GM12878 (cell line): ENCODE data around the gene RPLP2. TPM values are rescaled to one million over a fixed set of nuclear protein-coding genes. Genes with fewer than 3 reads are reported as not detected.

Experiments
- ATAC-seq: fragments of 200-7000 bp; cut with Tn5 transposase; 3 replicates; pipeline ENCODE4 v1.9.1; 2020; ENCODE audit warnings: mild to moderate bottlenecking, moderate library complexity
- BruUV-seq: library from RNA; stranded (reverse); fragments of 400-500 nt; replicated peaks from 2 replicates; lab custom pipeline; 2021; lab: Mats Ljungman, UMichigan
- CTCF ChIA-PET: fragments of 300-600 bp; sonication (Branson Sonifier 250); formaldehyde crosslinking; extraction: SDS; loops from one replicate; lab custom pipeline; 2021; ENCODE audit warnings: inconsistent platforms; lab: Yijun Ruan, JAX
- POLR2A ChIA-PET: fragments of 350-600 bp; formaldehyde crosslinking; extraction: SDS; loops from one replicate; lab custom pipeline; 2021; ENCODE audit warnings: inconsistent platforms; lab: Charles Lee
- RAD21 ChIA-PET: fragments of 300-600 bp; sonication (Branson Sonifier 250); formaldehyde crosslinking; loops from one replicate; lab custom pipeline; 2023; ENCODE audit warnings: antibody characterized with exemption; ENCODE audit not compliant: unreplicated experiment; lab: Charles Lee
- SMC1A ChIA-PET: fragments of 300-600 bp; sonication (Branson Sonifier 250); formaldehyde crosslinking; loops from one replicate; lab custom pipeline; 2023; ENCODE audit not compliant: unreplicated experiment, uncharacterized antibody; lab: Charles Lee
- DNase-seq: peaks from one replicate; pipeline ENCODE4 v3.0.0-alpha.2; 2011; ENCODE audit warnings: low read depth, low spot score
- FAIRE-seq: peaks from 3 replicates; lab custom pipeline; 2011; peaks lifted over from hg19 to GRCh38; lab: Jason Lieb, UNC
- H2AFZ ChIP-seq: 2 replicates; pipeline ENCODE4 v1.6.0; 2011; ENCODE audit warnings: low read depth, low read length, control low read depth; ENCODE audit not compliant: control insufficient read depth
- H3K27ac ChIP-seq: 2 replicates; pipeline ENCODE4 v1.5.1; 2011; ENCODE audit warnings: control low read depth; ENCODE audit not compliant: control insufficient read depth, insufficient read depth
- H3K27me3 ChIP-seq, 2 experiments: replicated peaks in 1 of 2; 2 replicates each; pipeline versions ENCODE4 v1.6.0 to v1.6.1; 2011; ENCODE audit warnings: low read length in 1 of 2; ENCODE audit not compliant: control insufficient read depth in 2 of 2, insufficient read depth in 2 of 2
- H3K36me3 ChIP-seq, 2 experiments: 2 replicates each; pipeline ENCODE4 v1.5.1; 2011; ENCODE audit warnings: low read length in 1 of 2; ENCODE audit not compliant: control insufficient read depth in 2 of 2, insufficient read depth in 2 of 2
- H3K4me1 ChIP-seq: 2 replicates; pipeline ENCODE4 v1.6.1; 2011; ENCODE audit warnings: mild to moderate bottlenecking, low read length, moderate library complexity, mixed read lengths; ENCODE audit not compliant: control insufficient read depth, insufficient read depth
- H3K4me2 ChIP-seq: 2 replicates; pipeline ENCODE4 v1.6.0; 2011; ENCODE audit warnings: control low read depth; ENCODE audit not compliant: control insufficient read depth, insufficient read depth
- H3K4me3 ChIP-seq: fragments of 200-600 bp; sonication (generic); 2 replicates; pipeline ENCODE4 v1.5.1; 2016
- H3K79me2 ChIP-seq: 2 replicates; pipeline ENCODE4 v1.6.0; 2011; ENCODE audit warnings: low read length; ENCODE audit not compliant: control insufficient read depth, insufficient read depth
- H3K9ac ChIP-seq: 2 replicates; pipeline ENCODE4 v1.8.0; 2011; ENCODE audit warnings: low read length, control low read depth, mixed read lengths; ENCODE audit not compliant: control insufficient read depth, insufficient read depth
- H3K9me3 ChIP-seq: replicated peaks from 3 replicates; pipeline ENCODE4 v1.5.1; 2011; ENCODE audit warnings: mild to moderate bottlenecking, low read length; ENCODE audit not compliant: control insufficient read depth, insufficient read depth
- H4K20me1 ChIP-seq: 2 replicates; pipeline ENCODE4 v1.6.0; 2011; ENCODE audit not compliant: control insufficient read depth, insufficient read depth
- CEBPB ChIP-seq, 2 experiments: fragments of 150-350 bp in 1 of 2; IDR thresholded peaks; 2 replicates each; pipeline ENCODE4 v1.6.1; 2012 to 2014; ENCODE audit warnings: low read depth in 2 of 2, low read length in 2 of 2, borderline replicate concordance in 1 of 2, inconsistent platforms in 1 of 2
- HSF1 ChIP-seq: fragments of 150-350 bp; IDR thresholded peaks from 2 replicates; pipeline ENCODE4 v1.6.1; 2014; ENCODE audit warnings: mild to moderate bottlenecking, low read depth, low read length
- MYC ChIP-seq: IDR thresholded peaks from 2 replicates; pipeline ENCODE4 v1.6.1; 2011; ENCODE audit warnings: mild to moderate bottlenecking, low read length, moderate library complexity, inconsistent platforms; ENCODE audit not compliant: insufficient read depth, insufficient replicate concordance, insufficient read length, severe bottlenecking
- RELA ChIP-seq: fragments of 450-650 bp; IDR thresholded peaks from 2 replicates; pipeline ENCODE4 v1.8.0; 2014; ENCODE audit warnings: borderline replicate concordance; ENCODE audit not compliant: partially characterized antibody
- USF2 ChIP-seq: IDR thresholded peaks from 2 replicates; pipeline ENCODE4 v1.6.1; 2011; ENCODE audit warnings: low read depth, low read length, improper control_type of control experiment, borderline replicate concordance
- WGBS: methylation state at CpG from one replicate; pipeline ENCODE4 v1.1.6; 2016; ENCODE audit warnings: low lambda C conversion rate; ENCODE audit not compliant: insufficient replicate concordance, insufficient coverage; ENCODE audit errors: missing lambda C conversion rate; 5-methylcytosine and 5-hydroxymethylcytosine counted together
- in situ Hi-C: fragments of 300-500 bp; cut with MboI; formaldehyde crosslinking; loops from 9 replicates; pipeline ENCODE4 v1.14.3; 2018; ENCODE audit warnings: mixed read lengths
- intact Hi-C: fragments of 100-400 bp; cut with micrococcal nuclease; formaldehyde crosslinking; loops from one replicate; pipeline ENCODE4 v1.14.2; 2022; ENCODE audit not compliant: unreplicated experiment
- polyA plus RNA-seq, 11 experiments: library from polyadenylated mRNA; depleted of rRNA in 4 of 11; unstranded in 6 of 11; stranded (reverse) in 5 of 11; fragments of >200 nt; fragmentation: Nextera tagmentation in 4 of 11; fragmentation: Illumina TruSeq in 1 of 11; extraction: Ambion mirVana in 4 of 11; extraction: Trizol in 1 of 11; gene quantifications; 1 replicate in 1 of 11; 2 replicates in 10 of 11; pipeline versions ENCODE4 v1.2.1 to v1.2.3, GENCODE V29; 2011 to 2016; ENCODE audit warnings: inconsistent platforms in 2 of 11, missing spikeins in 2 of 11, low read depth in 1 of 11
- total RNA-seq, 4 experiments: library from RNA; depleted of rRNA in 3 of 4; stranded (reverse); fragments of >200 nt in 3 of 4; fragmentation: Illumina TruSeq in 1 of 4; extraction: Trizol in 1 of 4; gene quantifications; 2 replicates each; pipeline versions ENCODE4 v1.2.1 to v1.2.3, GENCODE V29; 2013 to 2021
- TF ChIP-seq, protein P1 (sequence below), 3 experiments: IDR thresholded peaks in 2 of 3; conservative IDR thresholded peaks in 1 of 3; 2 replicates each; pipeline ENCODE4 v1.5.1; 2011; ENCODE audit warnings: low read depth in 3 of 3, low read length in 3 of 3, mild to moderate bottlenecking in 3 of 3, control low read depth in 2 of 3, moderate library complexity in 2 of 3, inconsistent platforms in 1 of 3, mixed read lengths in 1 of 3; ENCODE audit not compliant: control insufficient read depth in 2 of 3, insufficient read depth in 1 of 3; ENCODE audit errors: extremely low read depth in 1 of 3
- TF ChIP-seq, protein P2 (sequence below): fragments of 450-650 bp; IDR thresholded peaks from 2 replicates; pipeline ENCODE4 v1.6.1; 2017; ENCODE audit warnings: low read depth, mild to moderate bottlenecking, moderate library complexity

Gene RPLP2
- total and polyA plus RNA-seq, 10 of the 15 experiments (the other 5 are each of a cell fraction or from before 2014, with no cell fraction given): 488 to 3,558 (median 1,481) TPM

DNA sequence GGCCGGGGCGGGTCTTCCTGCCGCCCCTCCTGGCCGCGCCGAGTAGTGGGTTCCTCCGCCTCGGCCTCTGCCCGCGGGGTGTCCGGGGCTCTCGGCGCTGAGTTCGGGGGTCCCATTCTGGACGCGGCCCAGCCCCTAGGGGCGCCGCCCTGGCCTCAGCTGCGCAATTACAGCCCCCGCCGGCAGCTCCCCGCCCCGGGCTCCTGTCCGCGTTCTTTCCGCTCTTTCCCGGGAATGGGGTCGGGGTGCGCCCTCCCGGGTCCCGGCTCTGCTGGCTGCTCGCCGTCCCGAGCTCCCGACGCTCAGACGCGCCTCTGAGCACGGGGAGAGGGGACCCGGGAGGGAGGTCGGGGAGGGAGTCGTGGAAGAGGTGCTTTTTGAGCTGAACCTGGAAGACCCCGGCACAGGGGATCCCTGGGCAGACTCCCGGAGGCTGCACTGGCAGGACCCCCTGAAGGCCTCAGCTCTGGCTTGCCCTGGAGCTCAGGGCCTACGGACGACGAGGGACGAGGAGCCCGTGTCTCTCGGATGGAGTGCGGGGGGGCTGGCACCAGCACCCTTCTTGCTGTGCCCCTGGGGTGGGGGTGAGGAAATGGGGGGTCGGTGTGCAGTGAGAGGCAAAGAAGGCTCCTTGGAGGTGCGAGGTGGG, 33.4 kb downstream of the RPLP2 start:
- Histone ChIP-seq H3K9me3 (no peaks in the 10 kb centered on the region), H4K20me1 (no peaks in the 10 kb centered on the region; the same call in 1 of the 2 replicates), H2AFZ (peak overlapping the region; percentile 98), H3K36me3 (peaks cover 0 to 17% of the 10 kb centered on the region in 2 experiments; a peak in 2 of 4 replicates), H3K9ac (peak overlapping the region; percentile 60; the same call in 1 of the 2 replicates), H3K4me2 (peak overlapping the region; percentile 95), H3K4me1 (peaks cover 15% of the 10 kb centered on the region), H3K4me3 (peak overlapping the region; percentile 96), H3K27me3 (no peaks in the 10 kb centered on the region), H3K27ac (no peak overlapping the region), H3K79me2 (peaks cover 20% of the 10 kb centered on the region)
- FAIRE-seq (no peak), ATAC-seq (peak; percentile 10), DNase-seq (no peak)
- in situ Hi-C loops: loop anchor here (10.0 kb wide), 2 partner anchors 212 to 1012 kb away; partner anchors contain the start of gene LSP1
- TF ChIP-seq, protein P1, sequence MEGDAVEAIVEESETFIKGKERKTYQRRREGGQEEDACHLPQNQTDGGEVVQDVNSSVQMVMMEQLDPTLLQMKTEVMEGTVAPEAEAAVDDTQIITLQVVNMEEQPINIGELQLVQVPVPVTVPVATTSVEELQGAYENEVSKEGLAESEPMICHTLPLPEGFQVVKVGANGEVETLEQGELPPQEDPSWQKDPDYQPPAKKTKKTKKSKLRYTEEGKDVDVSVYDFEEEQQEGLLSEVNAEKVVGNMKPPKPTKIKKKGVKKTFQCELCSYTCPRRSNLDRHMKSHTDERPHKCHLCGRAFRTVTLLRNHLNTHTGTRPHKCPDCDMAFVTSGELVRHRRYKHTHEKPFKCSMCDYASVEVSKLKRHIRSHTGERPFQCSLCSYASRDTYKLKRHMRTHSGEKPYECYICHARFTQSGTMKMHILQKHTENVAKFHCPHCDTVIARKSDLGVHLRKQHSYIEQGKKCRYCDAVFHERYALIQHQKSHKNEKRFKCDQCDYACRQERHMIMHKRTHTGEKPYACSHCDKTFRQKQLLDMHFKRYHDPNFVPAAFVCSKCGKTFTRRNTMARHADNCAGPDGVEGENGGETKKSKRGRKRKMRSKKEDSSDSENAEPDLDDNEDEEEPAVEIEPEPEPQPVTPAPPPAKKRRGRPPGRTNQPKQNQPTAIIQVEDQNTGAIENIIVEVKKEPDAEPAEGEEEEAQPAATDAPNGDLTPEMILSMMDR (IDR thresholded peaks at IDR 0.05 in 2 of 3, conservative IDR thresholded peaks at IDR 0.05 in 1 of 3; ENCODE audit: control insufficient read depth in 2 of 3, extremely low read depth in 1 of 3, insufficient read depth in 1 of 3, low read depth in 3 of 3, low read length in 3 of 3): 0 out of 6 replicates have a peak, but pooled peaks of 1 of the 3 experiments have one; percentile 25
- TF ChIP-seq CEBPB (IDR thresholded peaks at IDR 0.05; ENCODE audit: borderline replicate concordance in 1 of 2, low read depth in 2 of 2, low read length in 2 of 2) (no peak), USF2 (no peak), MYC (no peak), HSF1 (no peak), RELA (no peak)
- TF ChIP-seq, protein P2, sequence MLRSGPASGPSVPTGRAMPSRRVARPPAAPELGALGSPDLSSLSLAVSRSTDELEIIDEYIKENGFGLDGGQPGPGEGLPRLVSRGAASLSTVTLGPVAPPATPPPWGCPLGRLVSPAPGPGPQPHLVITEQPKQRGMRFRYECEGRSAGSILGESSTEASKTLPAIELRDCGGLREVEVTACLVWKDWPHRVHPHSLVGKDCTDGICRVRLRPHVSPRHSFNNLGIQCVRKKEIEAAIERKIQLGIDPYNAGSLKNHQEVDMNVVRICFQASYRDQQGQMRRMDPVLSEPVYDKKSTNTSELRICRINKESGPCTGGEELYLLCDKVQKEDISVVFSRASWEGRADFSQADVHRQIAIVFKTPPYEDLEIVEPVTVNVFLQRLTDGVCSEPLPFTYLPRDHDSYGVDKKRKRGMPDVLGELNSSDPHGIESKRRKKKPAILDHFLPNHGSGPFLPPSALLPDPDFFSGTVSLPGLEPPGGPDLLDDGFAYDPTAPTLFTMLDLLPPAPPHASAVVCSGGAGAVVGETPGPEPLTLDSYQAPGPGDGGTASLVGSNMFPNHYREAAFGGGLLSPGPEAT: no peak
- BruUV-seq: no TSS peak
- ChIA-PET RAD21 (interaction anchor here (0.6 to 1.9 kb wide), 7 partner anchors 9 to 542 kb away, joined by 3 to 9 read pairs (median 5); partner anchors contain the start of genes CD151 and RPLP2), SMC1A (interaction anchor here (0.7 to 1.4 kb wide), 3 partner anchors 8 to 85 kb away, joined by 3 to 5 read pairs (median 4); no protein-coding TSS in a partner anchor), CTCF (interaction anchor here (0.8 to 1.4 kb wide), 3 partner anchors 24 to 48 kb away, joined by 3 to 4 read pairs (median 4); partner anchors contain the start of gene PNPLA2), POLR2A (interaction anchor here (0.7 to 4.0 kb wide), 9 partner anchors 8 to 150 kb away, joined by 3 to 21 read pairs (median 5); partner anchors contain the start of gene RPLP2)
- WGBS: 1% methylated on average over 43 of the region's 53 CpGs
- intact Hi-C loops: loop anchor here (5.0 kb wide), 1 partner anchor 69 kb away; the partner anchor contains the start of gene CHID1
